ENCODE data around the gene TMEM91.
"Not testable (repeated sequence)": the region's sequence is repeated elsewhere in the genome, so short reads cannot be mapped to it uniquely, and the experiment has no call there.

Gene TMEM91

GRCh38 chr19:41353466-41354342 is 22.6 kb upstream of the TMEM91 start, which contains the start of gene TGFB1:
Gene TGFB1 (minus strand): TSS chr19:41353922. CDS start chr19:41353044, 878 bp downstream.
- DNase-seq: peak; percentile 93

- no peak for DNase-seq
These were observed 21.9 kb upstream of the TMEM91 start for GRCh38 chr19:41354343-41354953.

GRCh38 chr19:41355035-41355434 is 21.3 kb upstream of the TMEM91 start:
- no peak for DNase-seq

GRCh38 chr19:41355802-41356201 is 20.5 kb upstream of the TMEM91 start:
- DNase-seq: no peak

GRCh38 chr19:41356984-41357739 is 19.2 kb upstream of the TMEM91 start:
- no peak for DNase-seq

GRCh38 chr19:41357746-41358145 is 18.6 kb upstream of the TMEM91 start:
- no peak for DNase-seq

GRCh38 chr19:41359741-41360140 is 16.6 kb upstream of the TMEM91 start:
- DNase-seq: no peak

GRCh38 chr19:41362143-41362847 is 14.0 kb upstream of the TMEM91 start:
- no peak for DNase-seq

GRCh38 chr19:41363371-41363752 is 13.0 kb upstream of the TMEM91 start:
- no peak for DNase-seq

- DNase-seq: peak; percentile 94
These were observed 12.4 kb upstream of the TMEM91 start, which contains the start of gene B9D2 for GRCh38 chr19:41363753-41364523. Gene B9D2 (minus strand): TSS chr19:41364149. CDS start chr19:41363519, 630 bp downstream.

GRCh38 chr19:41364524-41365391 is 11.6 kb upstream of the TMEM91 start:
- no peak for DNase-seq

- no peak for DNase-seq
These were observed 10.2 kb upstream of the TMEM91 start for GRCh38 chr19:41366089-41366488.

GRCh38 chr19:41367848-41368301 is 8.5 kb upstream of the TMEM91 start:
- DNase-seq: no peak

- DNase-seq: no peak
These were observed 6.6 kb upstream of the TMEM91 start for GRCh38 chr19:41369769-41370168.

- not testable (repeated sequence) for DNase-seq
These were observed 5.2 kb upstream of the TMEM91 start for GRCh38 chr19:41371119-41371518.

GRCh38 chr19:41371541-41371940 is 4.8 kb upstream of the TMEM91 start:
- no peak for DNase-seq

GRCh38 chr19:41372501-41372900 is 3.8 kb upstream of the TMEM91 start:
- DNase-seq: no peak

GRCh38 chr19:41373993-41374392 is 2.3 kb upstream of the TMEM91 start:
- no peak for DNase-seq

GRCh38 chr19:41376998-41377365 is 649 bp downstream of the TMEM91 start:
- no peak for DNase-seq

- no peak for DNase-seq
These were observed 1.8 kb downstream of the TMEM91 start for GRCh38 chr19:41377977-41378709.
